DMS53 (cell line): ENCODE data around the gene NEAT1.
A peak's percentile ranks its signal among the peaks of the same experiment; 100 is the strongest.
"Not testable (repeated sequence)": the region's sequence is repeated elsewhere in the genome, so short reads cannot be mapped to it uniquely, and the experiment has no call there.

Experiments
- DNase-seq: peaks from one replicate; lab custom pipeline; 2025; lab: John Stamatoyannopoulos, UW

The NEAT1 gene

GRCh38 chr11:65404638-65405339 is 17.8 kb upstream of the NEAT1 start:
- DNase-seq, result no peak

DNA sequence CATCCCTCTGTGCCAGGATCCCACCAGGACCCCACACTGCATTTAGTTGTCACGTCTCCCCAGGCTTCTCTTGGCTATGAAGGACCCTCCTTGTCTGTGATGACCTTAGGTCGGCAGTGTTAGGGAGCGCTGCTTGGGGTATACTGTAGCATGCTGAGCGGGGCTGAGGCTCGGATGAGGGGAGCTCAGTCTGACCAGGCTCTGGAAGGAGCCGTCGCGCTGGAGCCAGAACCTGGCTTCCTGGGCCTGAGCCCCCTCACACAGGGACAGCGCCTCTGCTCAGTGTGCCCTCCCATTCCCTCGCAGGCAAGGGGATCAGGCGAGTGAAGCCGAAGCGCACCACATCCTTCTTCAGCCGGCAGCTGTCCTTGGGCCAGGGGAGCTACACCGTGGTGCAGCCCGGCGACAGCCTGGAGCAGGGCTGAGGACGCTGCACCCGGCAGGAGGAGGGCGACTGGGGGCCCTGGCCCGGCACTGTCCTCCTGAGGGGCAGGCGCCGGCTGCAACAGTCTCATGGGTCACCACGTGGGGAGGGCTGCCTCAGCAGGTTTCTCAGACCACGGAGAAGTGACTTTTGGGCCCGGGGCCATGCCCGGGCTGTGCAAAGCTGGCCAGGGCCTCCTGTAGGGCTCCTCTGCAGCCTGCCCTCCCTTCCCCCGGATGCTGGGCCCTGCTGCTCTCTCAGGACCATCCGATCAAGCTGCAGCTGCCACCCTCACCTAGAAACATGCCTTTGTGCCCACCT is 11.5 kb upstream of the NEAT1 start:
- no peak for DNase-seq

- DNase-seq, result no peak
Observed at GRCh38 chr11:65411681-65412070, 10.9 kb upstream of the NEAT1 start.

GRCh38 chr11:65412271-65413076 is 10.1 kb upstream of the NEAT1 start:
- DNase-seq, result no peak

DNA sequence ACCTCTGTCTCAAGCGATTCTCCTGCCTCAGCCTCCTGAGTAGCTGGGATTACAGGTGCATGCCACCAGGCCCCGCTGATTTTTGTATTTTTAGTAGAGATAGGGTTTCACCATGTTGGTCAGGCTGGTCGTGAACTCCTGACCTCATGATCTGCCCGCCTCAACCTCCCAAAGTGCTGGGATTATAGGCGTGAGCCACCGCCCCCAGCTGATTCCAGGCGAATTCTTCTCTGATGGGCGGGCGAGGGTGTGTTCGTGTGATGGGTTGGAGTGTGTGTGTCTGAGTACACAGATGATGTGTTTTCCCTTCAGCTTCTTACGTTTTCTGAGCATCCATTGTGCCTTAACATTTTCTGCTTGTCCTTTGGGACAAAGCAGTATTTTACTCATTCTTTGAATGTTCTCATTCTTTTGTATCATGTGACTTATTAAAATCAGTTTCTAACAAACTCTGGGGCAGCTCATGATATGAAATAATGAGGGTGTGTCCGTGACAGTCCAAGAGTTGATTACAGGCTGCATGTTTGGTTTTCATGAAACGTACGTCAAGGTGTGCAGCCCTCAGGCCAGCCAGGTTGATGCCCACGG is 9.4 kb upstream of the NEAT1 start:
- not testable (repeated sequence) for DNase-seq

GRCh38 chr11:65414776-65415498 is 7.7 kb upstream of the NEAT1 start:
- peak; percentile 93 for DNase-seq

DNA sequence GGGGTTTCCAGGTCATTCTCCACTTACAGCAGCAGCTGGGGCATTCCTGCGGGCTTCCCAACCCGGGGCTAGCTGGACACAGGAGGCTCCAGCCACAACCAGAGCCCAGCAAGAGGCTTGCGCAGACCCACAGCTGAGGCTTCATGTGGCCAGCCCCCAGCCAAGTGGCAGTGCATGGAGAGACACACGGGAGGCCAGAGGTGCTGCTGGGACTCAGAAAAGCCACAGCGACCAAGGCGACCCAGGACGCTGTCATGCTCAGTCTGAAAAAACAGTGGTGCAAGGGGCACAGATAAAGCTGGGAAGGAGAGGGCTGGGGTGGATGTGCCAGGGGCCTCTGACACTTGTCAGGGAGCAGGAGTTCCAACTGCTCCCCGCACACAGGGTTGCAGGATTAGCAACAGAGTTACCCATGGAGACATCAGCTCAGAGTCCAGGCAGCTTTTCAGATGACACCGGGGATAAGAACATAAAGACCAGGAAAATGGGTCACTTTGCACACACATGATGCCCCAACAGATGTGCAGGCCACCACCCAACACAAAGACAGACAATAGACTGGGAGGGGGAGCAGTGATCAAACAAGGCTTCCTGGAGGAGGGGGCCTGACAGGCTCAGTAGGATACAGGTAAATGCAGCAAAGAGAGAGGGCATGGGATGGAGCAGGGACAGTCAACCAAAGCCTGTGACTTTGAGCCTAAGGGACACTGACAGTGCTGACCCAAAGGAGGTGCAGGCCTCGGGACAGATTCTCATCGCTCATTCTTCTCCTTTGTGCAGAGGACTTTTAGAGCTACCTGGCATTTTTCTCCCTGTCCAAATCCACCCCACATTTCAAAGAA is 6.9 kb upstream of the NEAT1 start:
- peak; percentile 68 for DNase-seq

DNA sequence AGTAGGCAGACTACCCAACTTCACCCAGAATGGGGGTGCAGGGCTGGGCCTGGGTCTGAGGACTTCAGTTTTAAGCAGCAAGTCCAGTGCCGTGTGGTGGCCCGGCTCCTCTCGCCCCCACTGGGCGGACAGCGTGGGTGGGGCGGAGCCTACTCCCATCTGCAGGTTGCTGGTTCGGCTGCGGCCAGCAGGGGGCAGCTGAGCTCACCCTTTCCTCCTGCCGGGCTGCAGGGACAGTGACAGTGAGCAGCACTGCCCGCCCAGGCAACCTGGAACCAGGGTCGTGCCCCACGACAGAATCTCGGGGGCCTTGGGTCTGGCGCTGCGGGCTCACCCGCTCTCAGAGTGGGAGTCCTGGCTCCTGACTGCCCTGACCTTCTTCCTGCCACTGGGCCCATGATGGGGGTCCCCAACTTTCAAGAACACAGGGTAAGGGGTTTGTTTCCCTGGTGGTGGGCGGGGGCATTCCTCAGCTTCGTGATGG is 6.2 kb upstream of the NEAT1 start:
- peak; percentile 93 for DNase-seq

DNA sequence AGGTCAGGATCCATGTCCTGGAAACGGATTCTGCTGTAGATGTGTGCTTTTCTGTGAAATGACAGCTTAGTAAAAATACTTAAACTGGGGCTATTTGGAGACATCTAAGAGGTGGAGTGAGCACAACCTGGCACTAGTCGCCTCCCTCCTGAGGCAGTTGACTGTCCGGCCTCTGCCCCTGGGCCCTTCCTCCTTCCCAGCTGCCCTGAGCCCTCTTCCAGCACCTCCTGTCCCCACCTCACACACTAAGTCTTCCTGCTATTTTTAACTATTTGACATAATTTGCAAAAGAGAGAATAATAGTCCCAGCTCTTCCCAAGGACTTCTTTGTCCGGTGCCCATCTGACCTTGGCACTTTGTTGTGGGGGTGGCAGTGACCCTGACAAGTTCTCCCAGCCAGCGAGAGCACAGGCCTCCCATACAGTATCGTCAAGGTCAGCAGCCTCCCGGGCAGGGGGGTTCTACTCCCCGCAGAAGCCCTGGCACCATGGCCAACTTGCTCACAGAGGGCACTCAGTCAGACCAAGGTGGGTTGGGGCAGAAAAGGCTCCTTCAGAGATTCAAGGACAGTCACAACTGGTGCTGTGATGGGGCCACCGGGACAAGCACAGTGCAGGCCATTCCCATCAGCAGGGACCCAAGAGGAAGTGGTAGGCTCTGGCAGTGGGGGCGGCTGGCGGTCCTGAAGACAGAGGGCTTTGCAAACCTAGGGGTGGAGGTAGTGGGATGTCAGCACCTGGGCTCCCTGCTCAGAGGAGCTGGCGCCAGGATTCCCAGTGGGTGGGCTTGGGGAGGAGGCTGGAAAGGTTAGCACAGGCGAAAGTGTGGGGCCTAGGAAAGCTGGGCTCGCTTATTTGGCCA is 5.5 kb upstream of the NEAT1 start:
- DNase-seq, result peak; percentile 66

DNA sequence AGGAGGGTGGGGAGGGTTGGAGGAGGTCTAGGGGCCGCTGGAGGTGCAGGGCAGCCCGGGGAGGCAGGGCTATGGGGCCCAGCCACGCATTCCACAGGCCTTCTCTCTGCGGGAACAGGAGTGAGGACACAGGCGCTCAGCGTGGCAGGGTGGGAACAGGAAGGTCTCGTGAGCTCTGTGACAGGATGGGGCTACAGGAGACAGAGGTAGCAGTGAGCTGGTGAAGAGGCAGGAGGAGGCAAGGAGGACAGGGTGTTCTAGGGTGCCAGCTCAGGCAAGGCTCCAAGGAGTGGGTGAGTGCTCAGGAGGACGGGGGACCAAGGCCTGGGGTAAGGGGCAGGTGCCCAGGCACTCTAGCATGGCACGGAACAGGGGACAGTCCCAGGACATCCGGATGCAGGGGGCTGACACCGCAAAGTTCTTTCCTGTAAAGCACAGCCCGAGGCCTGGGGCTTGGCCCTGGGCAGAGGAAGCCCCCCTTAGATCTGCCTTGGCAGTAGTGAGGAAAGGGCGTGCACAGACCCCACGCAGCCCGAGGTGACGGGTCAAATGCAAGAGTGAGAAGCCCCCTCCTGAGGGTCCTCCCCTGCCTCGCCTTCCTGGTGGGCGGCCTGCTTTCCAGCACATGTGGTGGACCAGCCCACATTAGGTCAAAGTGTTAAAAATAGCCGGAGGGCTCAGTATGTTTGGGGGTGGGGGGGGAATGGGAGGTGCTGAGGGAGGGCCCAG is 4.7 kb upstream of the NEAT1 start:
- DNase-seq, result peak; percentile 66

DNA sequence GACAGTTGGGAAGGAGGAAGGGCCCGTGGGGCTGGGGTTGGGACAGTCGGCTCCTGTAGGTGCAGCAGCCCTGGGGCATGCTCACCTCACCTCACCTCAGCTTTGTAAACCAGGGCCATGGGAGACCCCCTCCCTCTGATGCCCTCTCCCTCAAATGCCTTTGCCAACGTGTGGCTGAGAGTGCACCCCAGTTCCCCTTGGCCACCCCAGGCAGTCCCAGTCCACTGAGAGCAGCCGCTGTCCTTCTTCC is 4.2 kb upstream of the NEAT1 start:
- peak; percentile 85 for DNase-seq

- DNase-seq, result peak; percentile 99
Observed at GRCh38 chr11:65418681-65419459, 3.7 kb upstream of the NEAT1 start.

DNA sequence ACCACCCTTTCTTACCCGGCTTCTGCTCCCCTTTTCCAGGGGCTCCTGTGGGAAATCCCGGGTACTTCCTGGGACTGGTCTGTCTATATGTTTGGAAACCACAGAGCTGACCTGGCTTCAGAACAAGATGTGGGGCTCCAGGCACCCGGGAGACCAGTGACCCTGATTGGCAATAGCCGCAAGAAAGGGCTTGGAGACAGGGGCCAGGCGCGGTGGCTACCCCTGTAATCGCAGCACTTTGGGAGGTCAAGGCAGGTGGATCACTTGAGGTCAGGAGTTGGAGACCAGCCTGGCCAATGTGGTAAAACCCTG is 3.2 kb upstream of the NEAT1 start:
- DNase-seq, result no peak

GRCh38 chr11:65419772-65420481 is 2.7 kb upstream of the NEAT1 start:
- peak; percentile 97 for DNase-seq

DNA sequence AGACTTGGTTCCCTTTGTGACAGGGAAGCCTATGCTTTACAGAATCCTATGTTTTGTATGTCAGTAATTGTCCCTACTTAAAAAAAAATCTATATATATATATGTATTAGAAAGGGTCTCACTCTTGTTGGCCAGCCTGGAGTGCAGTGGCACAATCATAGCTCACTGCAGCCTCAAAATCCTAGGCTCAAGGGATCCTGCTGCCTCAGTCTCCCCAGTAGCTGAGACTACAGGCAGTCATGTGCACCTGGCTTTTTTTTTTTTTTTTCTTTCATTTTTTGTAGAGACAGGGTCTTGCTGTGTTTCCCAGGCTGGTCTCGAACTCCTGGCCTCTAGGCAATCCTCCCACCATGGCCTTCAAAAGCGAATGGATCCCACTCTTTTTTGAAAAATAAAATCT is 2.1 kb upstream of the NEAT1 start:
- DNase-seq, result no peak

DNA sequence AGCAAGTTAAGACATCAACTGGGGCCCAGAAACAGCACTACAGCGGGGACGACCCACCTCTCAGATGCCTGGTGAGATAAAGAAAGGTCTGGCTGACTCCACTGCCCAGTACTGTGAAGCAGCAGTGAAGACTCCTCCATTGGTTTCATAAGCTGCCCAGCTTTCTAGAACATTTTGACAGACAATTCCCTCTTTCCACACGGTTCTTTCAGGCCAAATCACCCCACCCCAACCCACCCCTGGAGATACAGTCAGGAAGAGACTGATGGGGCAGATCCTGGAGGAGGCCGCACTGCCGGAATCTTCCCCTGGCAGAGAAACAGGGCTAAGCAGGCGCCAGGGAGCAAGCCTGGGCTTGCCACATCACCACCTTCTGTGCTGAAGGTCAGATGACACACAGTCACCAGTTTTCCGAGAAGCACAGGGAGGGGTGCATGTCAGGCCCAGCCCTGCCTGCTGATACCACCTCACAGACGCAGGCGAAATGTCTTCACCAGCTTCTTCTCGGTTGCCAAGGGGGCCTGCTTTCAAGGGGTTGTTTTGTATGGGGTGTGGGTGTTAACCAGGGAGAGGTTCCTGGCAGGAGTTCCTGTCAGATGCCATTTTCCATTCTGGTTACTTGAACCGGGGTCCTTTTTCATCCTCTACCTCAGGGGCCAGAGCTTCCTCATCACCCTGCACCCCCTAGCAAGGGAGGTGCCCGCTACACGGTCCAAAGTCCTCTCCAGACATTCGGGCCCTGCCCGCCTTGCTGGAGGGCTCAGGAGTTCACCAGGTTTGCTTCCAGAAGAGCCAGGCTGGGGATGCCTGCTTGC is 1.4 kb upstream of the NEAT1 start:
- DNase-seq, result peak; percentile 97
